HepG2 (cell line): ENCODE data around the gene NRDE2.

ENCODE experiments used
- FOXP1 ChIP-seq, 2 experiments: fragments of 450-650 bp in 1 of 2; IDR thresholded peaks; 2 replicates each; pipeline ENCODE4 v1.6.1; 2017 to 2018; ENCODE audit warnings: antibody characterized with exemption in 1 of 2
- SOX13 ChIP-seq, 3 experiments: fragments of 450-650 bp in 1 of 3; sonication (generic) in 1 of 3; formaldehyde crosslinking in 1 of 3; IDR thresholded peaks in 2 of 3; conservative IDR thresholded peaks in 1 of 3; 2 replicates each; pipeline versions ENCODE4 v1.5.0 to v1.6.1; 2016 to 2020; ENCODE audit warnings: antibody characterized with exemption in 1 of 3, mild to moderate bottlenecking in 1 of 3, missing compliant biosample characterization in 1 of 3, missing genetic modification reagents in 1 of 3, moderate library complexity in 1 of 3
- TF ChIP-seq, protein P1 (sequence below): sonication (generic); formaldehyde crosslinking; IDR thresholded peaks from 2 replicates; pipeline ENCODE4 v1.8.0; 2022; ENCODE audit warnings: mild to moderate bottlenecking, missing genetic modification reagents; ENCODE audit not compliant: insufficient replicate concordance

DNA sequence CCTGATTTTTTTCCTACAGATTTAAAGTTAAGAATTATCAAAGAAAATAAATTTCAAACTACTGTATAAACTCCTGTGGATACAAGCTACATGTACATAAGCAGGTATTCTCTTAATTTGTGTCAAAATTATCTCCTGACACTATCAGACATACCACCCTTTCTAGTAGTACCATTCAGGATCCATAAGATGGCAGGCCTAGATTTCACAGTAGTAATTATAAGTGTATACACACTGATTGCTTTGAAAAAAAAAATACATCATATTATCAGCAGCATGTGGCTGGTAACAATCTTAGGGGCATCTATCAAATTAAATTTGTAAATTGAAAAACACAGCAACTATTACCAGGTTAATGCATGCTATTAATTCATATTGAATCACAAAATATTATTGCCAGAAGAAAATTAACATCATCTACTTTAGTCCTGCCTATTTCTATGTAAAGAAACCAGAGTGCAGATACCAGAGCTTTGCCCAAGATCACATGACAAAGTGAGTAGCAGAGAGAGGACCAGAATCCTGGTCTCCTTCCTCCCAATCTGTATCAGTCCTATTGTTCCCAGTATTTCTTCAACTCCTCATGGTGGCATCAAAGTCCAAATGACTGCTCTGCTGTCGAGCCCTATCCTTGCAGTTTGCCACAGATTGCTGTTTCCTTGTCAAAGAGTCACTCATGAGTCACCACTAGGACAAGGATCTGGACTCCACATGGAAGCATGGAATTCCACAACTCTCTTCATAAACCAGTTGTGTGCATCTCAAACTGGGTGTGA is 37.4 kb upstream of the NRDE2 start:
- TF ChIP-seq FOXP1 (IDR thresholded peaks at IDR 0.05) (no peak), FOXP1 (CRISPR knock-in tag; IDR thresholded peaks at IDR 0.05) (no peak), SOX13 (IDR thresholded peaks at IDR 0.05) (no peak), SOX13 (CRISPR knock-in tag; conservative IDR thresholded peaks at IDR 0.05 in 1 of 2, IDR thresholded peaks at IDR 0.05 in 1 of 2) (no peak)
- TF ChIP-seq, protein P1, sequence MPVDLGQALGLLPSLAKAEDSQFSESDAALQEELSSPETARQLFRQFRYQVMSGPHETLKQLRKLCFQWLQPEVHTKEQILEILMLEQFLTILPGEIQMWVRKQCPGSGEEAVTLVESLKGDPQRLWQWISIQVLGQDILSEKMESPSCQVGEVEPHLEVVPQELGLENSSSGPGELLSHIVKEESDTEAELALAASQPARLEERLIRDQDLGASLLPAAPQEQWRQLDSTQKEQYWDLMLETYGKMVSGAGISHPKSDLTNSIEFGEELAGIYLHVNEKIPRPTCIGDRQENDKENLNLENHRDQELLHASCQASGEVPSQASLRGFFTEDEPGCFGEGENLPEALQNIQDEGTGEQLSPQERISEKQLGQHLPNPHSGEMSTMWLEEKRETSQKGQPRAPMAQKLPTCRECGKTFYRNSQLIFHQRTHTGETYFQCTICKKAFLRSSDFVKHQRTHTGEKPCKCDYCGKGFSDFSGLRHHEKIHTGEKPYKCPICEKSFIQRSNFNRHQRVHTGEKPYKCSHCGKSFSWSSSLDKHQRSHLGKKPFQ (CRISPR knock-in tag): no peak
